ENCODE measurements around the gene ACOX3. TPM values are rescaled to one million over a fixed set of nuclear protein-coding genes. Genes with fewer than 3 reads are reported as not detected.
"Not testable (repeated sequence)": the region's sequence is repeated elsewhere in the genome, so short reads cannot be mapped to it uniquely, and the experiment has no call there.

ACOX3 gene
- total RNA-seq, 6 experiments from 2014 or later: 18.6 to 23.2 (median 19.9) TPM

- DNase-seq: no peak
- no peak overlapping the region for H3K4me3 Mint-ChIP-seq
- TF ChIP-seq CTCF (IDR thresholded peaks at IDR 0.05): no peak
- H3K27me3 Mint-ChIP-seq (ENCODE audit: insufficient read depth): no peaks in the 10 kb centered on the region; the same call in 1 of the 2 replicates
- H3K27ac Mint-ChIP-seq: no peak overlapping the region
- no peaks in the 10 kb centered on the region for H3K9me3 Mint-ChIP-seq
- H3K36me3 Mint-ChIP-seq (ENCODE audit: low read depth): peaks cover 36% of the 10 kb centered on the region
- H3K4me1 Mint-ChIP-seq (ENCODE audit: low read depth): peaks cover 13% of the 10 kb centered on the region
Measured at GRCh38 chr4:8407316-8407715, 33.2 kb downstream of the ACOX3 start.

GRCh38 chr4:8406887-8407286 is 33.6 kb downstream of the ACOX3 start:
- Mint-ChIP-seq H3K4me1 (ENCODE audit: low read depth) (peaks cover 13% of the 10 kb centered on the region), H3K36me3 (ENCODE audit: low read depth) (peaks cover 33% of the 10 kb centered on the region)
- H3K9me3 Mint-ChIP-seq; H3K4me3 Mint-ChIP-seq; H3K27ac Mint-ChIP-seq; H3K27me3 Mint-ChIP-seq (ENCODE audit: insufficient read depth): not testable (repeated sequence)
- DNase-seq: peak; percentile 57
- TF ChIP-seq CTCF (IDR thresholded peaks at IDR 0.05): peak; percentile 81

- Mint-ChIP-seq H3K27ac (no peak overlapping the region), H3K4me1 (ENCODE audit: low read depth) (peaks cover 24% of the 10 kb centered on the region), H3K4me3 (no peak overlapping the region), H3K36me3 (ENCODE audit: low read depth) (peaks cover 30% of the 10 kb centered on the region), H3K27me3 (ENCODE audit: insufficient read depth) (no peaks in the 10 kb centered on the region; the same call in 1 of the 2 replicates), H3K9me3 (no peaks in the 10 kb centered on the region)
- DNase-seq: no peak
- TF ChIP-seq CTCF (IDR thresholded peaks at IDR 0.05): no peak
Measured at GRCh38 chr4:8405516-8405875, 35.0 kb downstream of the ACOX3 start.

GRCh38 chr4:8404791-8405515 is 35.6 kb downstream of the ACOX3 start:
- peaks cover 28% of the 10 kb centered on the region for H3K36me3 Mint-ChIP-seq (ENCODE audit: low read depth)

GRCh38 chr4:8403976-8404375 is 36.5 kb downstream of the ACOX3 start:
- H3K27me3 Mint-ChIP-seq (ENCODE audit: insufficient read depth): no peaks in the 10 kb centered on the region; the same call in 1 of the 2 replicates
- peaks cover 18% of the 10 kb centered on the region for H3K36me3 Mint-ChIP-seq (ENCODE audit: low read depth)
- TF ChIP-seq CTCF (IDR thresholded peaks at IDR 0.05): no peak
- H3K27ac Mint-ChIP-seq: no peak overlapping the region
- DNase-seq: no peak
- H3K4me3 Mint-ChIP-seq: no peak overlapping the region
- no peaks in the 10 kb centered on the region for H3K9me3 Mint-ChIP-seq
- peaks cover 16% of the 10 kb centered on the region for H3K4me1 Mint-ChIP-seq (ENCODE audit: low read depth)

More at GRCh38 chr4:8404791-8405515, 35.6 kb downstream of the ACOX3 start:
- H3K27me3 Mint-ChIP-seq (ENCODE audit: insufficient read depth): no peaks in the 10 kb centered on the region; the same call in 1 of the 2 replicates
- no peak for TF ChIP-seq CTCF (IDR thresholded peaks at IDR 0.05)
- H3K4me3 Mint-ChIP-seq: no peak overlapping the region
- peaks cover 24% of the 10 kb centered on the region for H3K4me1 Mint-ChIP-seq (ENCODE audit: low read depth)
- no peak overlapping the region for H3K27ac Mint-ChIP-seq
- no peak for DNase-seq
- H3K9me3 Mint-ChIP-seq: no peaks in the 10 kb centered on the region

Measured in HFFc6 (cell line).